PFSK-1 (cell line): ENCODE results near the gene PPARGC1A.

Experiments
- FOXP2 ChIP-seq: optimal IDR thresholded peaks from 2 replicates; pipeline ENCODE3; 2011; ENCODE audit warnings: borderline replicate concordance, control low read depth, inconsistent platforms; ENCODE audit not compliant: insufficient read depth; ENCODE audit errors: extremely low read length, extremely low read depth
- POLR2AphosphoS5 ChIP-seq: IDR thresholded peaks from 2 replicates; pipeline ENCODE4 v1.6.1; 2012; ENCODE audit warnings: low read depth, mild to moderate bottlenecking, control low read depth, low read length, moderate library complexity
- SIN3A ChIP-seq: IDR thresholded peaks from 2 replicates; pipeline ENCODE4 v1.6.1; 2012; ENCODE audit warnings: mild to moderate bottlenecking, low read length, moderate library complexity, borderline replicate concordance; ENCODE audit not compliant: insufficient read depth
- TAF1 ChIP-seq: IDR thresholded peaks from 2 replicates; pipeline ENCODE4 v1.6.1; 2012; ENCODE audit warnings: low read length, control low read depth, borderline replicate concordance; ENCODE audit not compliant: insufficient read depth
- TF ChIP-seq, protein P1 (sequence below), 2 experiments: IDR thresholded peaks; 2 replicates each; pipeline versions ENCODE4 v1.6.1 to v1.8.0; 2011 to 2012; ENCODE audit warnings: low read depth in 2 of 2, low read length in 2 of 2, control low read depth in 1 of 2, inconsistent platforms in 1 of 2, mild to moderate bottlenecking in 1 of 2, moderate library complexity in 1 of 2; ENCODE audit not compliant: insufficient read depth in 1 of 2

The PPARGC1A gene

DNA sequence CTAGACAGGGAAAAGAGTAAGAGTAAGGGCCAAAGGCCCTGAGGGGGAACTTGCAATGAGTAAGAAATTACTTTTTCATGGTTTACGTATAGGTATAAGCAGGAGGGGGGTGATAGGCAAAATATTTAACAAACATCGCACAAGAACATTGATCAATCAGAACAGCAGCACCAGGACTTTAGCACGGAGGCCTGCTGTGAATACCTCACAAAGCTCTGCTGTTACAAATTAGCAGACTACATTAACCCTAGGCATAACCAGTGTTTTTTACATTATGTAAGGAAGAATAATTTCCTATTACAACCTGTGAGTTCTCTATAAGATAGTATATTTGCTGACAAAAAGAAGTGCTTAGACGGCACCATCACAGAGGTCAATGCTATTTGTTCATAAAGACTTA is 44.9 kb downstream of the PPARGC1A start:
- no peak for TF ChIP-seq TAF1
- TF ChIP-seq, protein P1, sequence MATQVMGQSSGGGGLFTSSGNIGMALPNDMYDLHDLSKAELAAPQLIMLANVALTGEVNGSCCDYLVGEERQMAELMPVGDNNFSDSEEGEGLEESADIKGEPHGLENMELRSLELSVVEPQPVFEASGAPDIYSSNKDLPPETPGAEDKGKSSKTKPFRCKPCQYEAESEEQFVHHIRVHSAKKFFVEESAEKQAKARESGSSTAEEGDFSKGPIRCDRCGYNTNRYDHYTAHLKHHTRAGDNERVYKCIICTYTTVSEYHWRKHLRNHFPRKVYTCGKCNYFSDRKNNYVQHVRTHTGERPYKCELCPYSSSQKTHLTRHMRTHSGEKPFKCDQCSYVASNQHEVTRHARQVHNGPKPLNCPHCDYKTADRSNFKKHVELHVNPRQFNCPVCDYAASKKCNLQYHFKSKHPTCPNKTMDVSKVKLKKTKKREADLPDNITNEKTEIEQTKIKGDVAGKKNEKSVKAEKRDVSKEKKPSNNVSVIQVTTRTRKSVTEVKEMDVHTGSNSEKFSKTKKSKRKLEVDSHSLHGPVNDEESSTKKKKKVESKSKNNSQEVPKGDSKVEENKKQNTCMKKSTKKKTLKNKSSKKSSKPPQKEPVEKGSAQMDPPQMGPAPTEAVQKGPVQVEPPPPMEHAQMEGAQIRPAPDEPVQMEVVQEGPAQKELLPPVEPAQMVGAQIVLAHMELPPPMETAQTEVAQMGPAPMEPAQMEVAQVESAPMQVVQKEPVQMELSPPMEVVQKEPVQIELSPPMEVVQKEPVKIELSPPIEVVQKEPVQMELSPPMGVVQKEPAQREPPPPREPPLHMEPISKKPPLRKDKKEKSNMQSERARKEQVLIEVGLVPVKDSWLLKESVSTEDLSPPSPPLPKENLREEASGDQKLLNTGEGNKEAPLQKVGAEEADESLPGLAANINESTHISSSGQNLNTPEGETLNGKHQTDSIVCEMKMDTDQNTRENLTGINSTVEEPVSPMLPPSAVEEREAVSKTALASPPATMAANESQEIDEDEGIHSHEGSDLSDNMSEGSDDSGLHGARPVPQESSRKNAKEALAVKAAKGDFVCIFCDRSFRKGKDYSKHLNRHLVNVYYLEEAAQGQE (IDR thresholded peaks at IDR 0.05; ENCODE audit: insufficient read depth in 1 of 2, low read depth in 2 of 2, low read length in 2 of 2), result no peak
- TF ChIP-seq SIN3A, result no peak
- TF ChIP-seq FOXP2, result no peak
- TF ChIP-seq POLR2AphosphoS5, result no peak

DNA sequence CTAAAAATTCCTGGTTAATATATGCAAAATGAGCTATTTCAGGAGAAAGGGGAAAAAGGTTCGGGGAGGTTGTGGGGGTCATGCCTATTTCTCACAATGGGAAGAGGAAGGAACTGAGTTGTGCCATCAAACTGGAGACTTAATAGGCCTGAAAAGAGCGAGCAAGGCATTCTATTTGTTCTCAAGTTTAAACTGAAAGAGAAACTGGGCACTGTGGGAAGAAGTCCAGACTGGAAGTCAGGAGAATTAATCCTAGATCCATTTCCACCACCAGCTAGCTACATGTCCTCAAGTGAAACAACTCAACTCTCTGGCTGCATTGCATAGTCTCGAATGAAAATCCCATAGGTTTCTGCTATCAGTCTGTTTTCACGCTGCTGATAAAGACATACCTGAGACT is 50.6 kb downstream of the PPARGC1A start:
- no peak for TF ChIP-seq SIN3A
- TF ChIP-seq, protein P1 (IDR thresholded peaks at IDR 0.05; ENCODE audit: insufficient read depth in 1 of 2, low read depth in 2 of 2, low read length in 2 of 2), result no peak
- TF ChIP-seq FOXP2, result no peak
- no peak for TF ChIP-seq POLR2AphosphoS5
- TF ChIP-seq TAF1, result no peak

DNA sequence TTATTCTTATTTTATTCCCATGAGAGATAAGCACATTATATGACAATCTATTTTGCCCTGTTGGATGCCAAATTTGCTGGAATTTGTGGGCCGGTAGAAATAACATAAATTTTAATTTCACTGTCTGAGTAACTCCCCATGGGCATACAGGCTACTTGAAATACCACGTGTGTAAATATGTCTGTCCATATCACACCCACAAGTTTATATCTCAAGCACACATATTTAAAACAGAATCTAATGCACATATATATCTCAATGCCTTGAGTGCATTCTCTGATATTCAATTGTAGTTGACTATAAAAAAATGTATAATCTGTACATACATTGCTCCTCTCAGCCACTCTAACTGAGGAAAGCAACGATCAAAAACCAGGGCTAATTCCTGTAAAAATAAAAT is 51.2 kb downstream of the PPARGC1A start:
- TF ChIP-seq TAF1 (no peak), POLR2AphosphoS5 (no peak), FOXP2 (no peak), SIN3A (no peak)
- TF ChIP-seq, protein P1 (IDR thresholded peaks at IDR 0.05; ENCODE audit: insufficient read depth in 1 of 2, low read depth in 2 of 2, low read length in 2 of 2), result no peak

DNA sequence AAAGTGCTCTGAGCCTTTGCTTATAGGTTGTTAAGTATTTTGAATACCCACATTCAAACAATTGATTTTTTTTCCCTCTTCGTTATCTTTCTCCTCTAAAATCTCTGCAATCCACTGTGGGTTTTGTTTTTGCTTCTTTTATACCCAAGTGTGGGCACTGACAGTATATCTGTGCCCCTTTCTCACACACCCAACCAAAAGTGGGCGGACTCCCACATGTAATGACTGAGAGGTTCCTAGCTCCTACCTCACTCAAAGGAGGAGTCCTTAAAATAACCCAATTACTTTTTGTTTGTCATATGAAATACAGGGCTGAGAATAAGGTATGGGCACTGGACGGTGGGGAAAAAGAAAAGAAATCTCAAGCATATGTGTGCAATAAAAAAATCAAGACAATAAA is 51.7 kb downstream of the PPARGC1A start:
- TF ChIP-seq FOXP2 (no peak), TAF1 (no peak), POLR2AphosphoS5 (no peak), SIN3A (no peak)
- TF ChIP-seq, protein P1 (IDR thresholded peaks at IDR 0.05; ENCODE audit: insufficient read depth in 1 of 2, low read depth in 2 of 2, low read length in 2 of 2), result no peak

DNA sequence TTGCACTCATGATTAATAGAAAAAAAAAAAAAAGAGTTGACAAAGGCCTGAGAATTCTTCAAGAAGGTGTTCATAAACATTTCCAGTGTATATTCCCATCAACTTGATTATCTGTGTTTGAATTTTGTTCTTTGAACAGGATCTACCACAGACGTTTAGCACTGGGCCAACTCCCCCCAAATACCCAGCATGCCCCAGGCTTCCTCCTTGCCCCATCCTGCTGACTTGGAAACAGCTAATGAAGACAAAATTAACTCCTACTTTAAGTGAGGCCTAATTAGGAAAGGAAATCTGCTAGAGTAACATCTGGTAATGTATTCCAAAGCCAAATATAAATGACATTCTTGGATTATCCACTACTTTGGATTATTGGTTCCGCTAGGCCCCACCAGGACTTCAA is 52.5 kb downstream of the PPARGC1A start:
- no peak for TF ChIP-seq TAF1
- TF ChIP-seq FOXP2, result no peak
- TF ChIP-seq, protein P1 (IDR thresholded peaks at IDR 0.05; ENCODE audit: insufficient read depth in 1 of 2, low read depth in 2 of 2, low read length in 2 of 2), result no peak
